Hematopoietic multipotent progenitor cell (in vitro differentiated cells): Measurements from ENCODE around the gene RABAC1. TPM values are rescaled to one million over a fixed set of nuclear protein-coding genes. Genes with fewer than 3 reads are reported as not detected.

Experiments used
- DNase-seq, 3 donors: peaks; one replicate each; pipeline ENCODE4 v3.0.0-alpha.2; 2011 to 2015; ENCODE audit warnings: low read depth in 2 of 3, low spot score in 2 of 3
- total RNA-seq: library from RNA; depleted of rRNA; stranded (reverse); fragments of >200 nt; gene quantifications from one replicate; pipeline ENCODE4 v1.2.3, GENCODE V29; 2012

The RABAC1 gene
- total RNA-seq, 1 donor: 172 TPM

GRCh38 chr19:41930926-41931592 is 28.1 kb downstream of the RABAC1 start:
- peak in 1 of 3 donors; percentile 47 for DNase-seq

- DNase-seq: no peak
These were observed 28.8 kb downstream of the RABAC1 start for GRCh38 chr19:41930322-41930722.

- DNase-seq: no peak
These were observed 29.5 kb downstream of the RABAC1 start for GRCh38 chr19:41929536-41930071.

- peak in 1 of 3 donors; percentile 49 for DNase-seq
These were observed 30.2 kb downstream of the RABAC1 start for GRCh38 chr19:41928754-41929535.

- DNase-seq: no peak
These were observed 30.9 kb downstream of the RABAC1 start, which contains the start of gene ERFL for GRCh38 chr19:41928221-41928683. ERFL (minus strand) TSS chr19:41928449; CDS start chr19:41912919, 15,530 bp downstream.

- no peak for DNase-seq
These were observed 31.5 kb downstream of the RABAC1 start for GRCh38 chr19:41927497-41928192.

GRCh38 chr19:41926763-41927496 is 32.2 kb downstream of the RABAC1 start:
- no peak for DNase-seq

GRCh38 chr19:41926028-41926762 is 32.9 kb downstream of the RABAC1 start:
- DNase-seq: no peak

- no peak for DNase-seq
These were observed 33.7 kb downstream of the RABAC1 start for GRCh38 chr19:41925208-41926003.

- no peak for DNase-seq
These were observed 34.7 kb downstream of the RABAC1 start for GRCh38 chr19:41924151-41925145.

GRCh38 chr19:41923045-41923788 is 35.9 kb downstream of the RABAC1 start:
- no peak for DNase-seq

- no peak for DNase-seq
These were observed 36.5 kb downstream of the RABAC1 start for GRCh38 chr19:41922585-41922984.

- no peak for DNase-seq
These were observed 37.2 kb downstream of the RABAC1 start for GRCh38 chr19:41921577-41922576.

GRCh38 chr19:41920882-41921576 is 38.1 kb downstream of the RABAC1 start:
- DNase-seq: peak in 1 of 3 donors; percentile 52
